Measurements from ENCODE around the gene DNM3. TPM values are rescaled to one million over a fixed set of nuclear protein-coding genes. Genes with fewer than 3 reads are reported as not detected.
A peak's percentile ranks its signal among the peaks of the same experiment; 100 is the strongest.

DNM3 gene
- total and polyA plus RNA-seq, 2 of the 8 experiments (the other 6 are each of a cell fraction or from before 2014, with no cell fraction given): 2.0 to 8.5 TPM

DNA sequence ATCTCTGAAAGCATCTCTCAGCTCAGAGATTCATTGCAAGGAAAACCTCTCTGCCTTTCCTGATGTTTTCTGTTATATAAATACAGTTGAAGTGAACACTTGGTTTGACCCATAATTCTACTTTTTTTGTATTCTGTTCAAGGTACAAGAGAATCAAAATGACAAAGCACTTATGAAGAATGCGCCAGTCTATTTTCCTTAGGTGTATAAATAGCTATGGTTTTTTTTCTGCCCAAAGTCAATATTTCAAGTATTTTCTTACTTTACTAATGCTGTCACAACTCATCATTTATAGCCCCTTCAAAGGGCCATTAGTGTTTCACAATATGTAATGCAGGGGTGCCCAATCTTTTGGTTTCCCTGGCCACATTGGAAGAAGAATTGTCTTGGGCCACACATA is 436.7 kb downstream of the DNM3 start:
- H3K56ac ChIP-seq (replicated peaks; ENCODE audit: insufficient read length, low read depth, low read length): no peak overlapping the region
- no peak overlapping the region for H2BK120ac ChIP-seq (replicated peaks; ENCODE audit: low read depth, low read length)
- FAIRE-seq (no peak), DNase-seq (ENCODE audit: low read depth in 1 of 2, low spot score in 2 of 2) (no peak)
- H3K23me2 ChIP-seq (ENCODE audit: low read depth, low read length): no peaks in the 10 kb centered on the region
- no peaks in the 10 kb centered on the region for H3K9me3 ChIP-seq (ENCODE audit: insufficient read depth in 2 of 2, low read depth in 1 of 2, low read length in 1 of 2)
- no peaks in the 10 kb centered on the region for H3K79me2 ChIP-seq (ENCODE audit: control insufficient read depth in 1 of 2, insufficient read depth in 2 of 2, low read length in 2 of 2)
- no peak overlapping the region for H3K23ac ChIP-seq (ENCODE audit: insufficient read length)
- no peaks in the 10 kb centered on the region for H3K27me3 ChIP-seq (replicated peaks in 1 of 4; ENCODE audit: control insufficient read depth in 3 of 4, extremely low read depth in 1 of 4, insufficient read depth in 3 of 4, low read length in 3 of 4)
- no peak overlapping the region for H3K9ac ChIP-seq (replicated peaks in 1 of 4; ENCODE audit: extremely low read depth in 1 of 4, low read depth in 3 of 4, low read length in 3 of 4)
- 86% methylated on average over 1 of the region's 1 CpG; no CpG with 5 or more reads in 1 of the 2 experiments for WGBS, 2 experiments (ENCODE audit: extremely low coverage in 1 of 2, insufficient coverage in 1 of 2, insufficient read length in 1 of 2, insufficient replicate concordance in 2 of 2, low coverage in 1 of 2, low lambda C conversion rate in 2 of 2, missing lambda C conversion rate in 1 of 2)
- no peak overlapping the region for H2BK20ac ChIP-seq (ENCODE audit: low read length)
- H4K20me1 ChIP-seq (replicated peaks in 1 of 2; ENCODE audit: control insufficient read depth in 1 of 2, insufficient read depth in 2 of 2, low read length in 2 of 2): no peaks in the 10 kb centered on the region
- H3K79me1 ChIP-seq (ENCODE audit: low read depth, low read length): no peaks in the 10 kb centered on the region
- no peak overlapping the region for H2BK12ac ChIP-seq (ENCODE audit: low read depth, low read length)
- H3K14ac ChIP-seq (ENCODE audit: insufficient read length): no peak overlapping the region
- H3K4me2 ChIP-seq (ENCODE audit: insufficient read depth in 1 of 2, low read depth in 2 of 2, low read length in 2 of 2): peak overlapping the region in 1 of 2 experiments; percentile 14; a peak in 2 of 4 replicates
- no peak overlapping the region for H3K27ac ChIP-seq (ENCODE audit: low read depth, low read length)
- peaks cover 0 to 17% (median 11%) of the 10 kb centered on the region in 4 experiments; a peak in 3 of 7 replicates for H3K4me1 ChIP-seq (replicated peaks in 1 of 4; ENCODE audit: control insufficient read depth in 3 of 4, insufficient read depth in 4 of 4, low read length in 3 of 4)
- H2BK15ac ChIP-seq (ENCODE audit: low read length): no peak overlapping the region
- H3K18ac ChIP-seq (ENCODE audit: extremely low read depth, low read length): no peak overlapping the region
- H2AK5ac ChIP-seq (ENCODE audit: low read depth, low read length): no peak overlapping the region
- no peak overlapping the region for H2BK5ac ChIP-seq (ENCODE audit: low read depth, low read length)
- no peak overlapping the region for H4K5ac ChIP-seq (ENCODE audit: insufficient read length, low read depth, low read length)
- no peak overlapping the region for H3K4ac ChIP-seq (replicated peaks; ENCODE audit: insufficient read length, low read depth, low read length)
- CTCF ChIA-PET (ENCODE audit: partially characterized antibody): interaction anchor here (1.0 kb wide), 1 partner anchor 21 kb away, joined by 3 read pairs; no protein-coding TSS in a partner anchor
- H3K4me3 ChIP-seq (ENCODE audit: extremely low read depth in 1 of 4, insufficient read depth in 2 of 4, low read depth in 3 of 4, low read length in 4 of 4): no peak overlapping the region; a peak in 1 of 8 replicates
- H2AFZ ChIP-seq (ENCODE audit: low read length): no peak overlapping the region
- no peaks in the 10 kb centered on the region for H3K36me3 ChIP-seq (ENCODE audit: control insufficient read depth in 2 of 4, insufficient read depth in 4 of 4, low read length in 3 of 4)
- no peak overlapping the region for H4K91ac ChIP-seq (replicated peaks; ENCODE audit: insufficient read length, low read length)
- no peak overlapping the region for H4K8ac ChIP-seq (ENCODE audit: extremely low read depth, insufficient read depth, low read length)
- POLR2A ChIA-PET (ENCODE audit: partially characterized antibody): interaction anchor here (0.8 to 1.0 kb wide), 2 partner anchors 24 to 122 kb away, joined by 3 read pairs; no protein-coding TSS in a partner anchor
- TF ChIP-seq, protein P1, sequence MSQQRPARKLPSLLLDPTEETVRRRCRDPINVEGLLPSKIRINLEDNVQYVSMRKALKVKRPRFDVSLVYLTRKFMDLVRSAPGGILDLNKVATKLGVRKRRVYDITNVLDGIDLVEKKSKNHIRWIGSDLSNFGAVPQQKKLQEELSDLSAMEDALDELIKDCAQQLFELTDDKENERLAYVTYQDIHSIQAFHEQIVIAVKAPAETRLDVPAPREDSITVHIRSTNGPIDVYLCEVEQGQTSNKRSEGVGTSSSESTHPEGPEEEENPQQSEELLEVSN (IDR thresholded peaks at IDR 0.05): no peak
- TF ChIP-seq POLR2A (IDR thresholded peaks at IDR 0.05; ENCODE audit: control extremely low read depth in 1 of 2, low read depth in 2 of 2, low read length in 2 of 2) (no peak), SP4 (IDR thresholded peaks at IDR 0.05; ENCODE audit: low read length) (no peak), PHF8 (conservative IDR thresholded peaks at IDR 0.05; ENCODE audit: low read depth, low read length) (no peak), TEAD4 (IDR thresholded peaks at IDR 0.05; ENCODE audit: low read depth, low read length) (no peak), RFX5 (IDR thresholded peaks at IDR 0.05; ENCODE audit: borderline replicate concordance, low read depth, low read length) (no peak), SAP30 (IDR thresholded peaks at IDR 0.05; ENCODE audit: insufficient read depth, insufficient replicate concordance, low read length) (no peak), RAD21 (IDR thresholded peaks at IDR 0.05 in 1 of 2, conservative IDR thresholded peaks at IDR 0.05 in 1 of 2; ENCODE audit: low read depth in 2 of 2, low read length in 2 of 2) (no peak), EP300 (IDR thresholded peaks at IDR 0.05; ENCODE audit: borderline replicate concordance in 1 of 2, low read depth in 2 of 2, low read length in 2 of 2) (no peak), FOSL1 (IDR thresholded peaks at IDR 0.05; ENCODE audit: insufficient read depth, low read depth, low read length) (no peak), CBX8 (IDR thresholded peaks at IDR 0.05; ENCODE audit: borderline replicate concordance, low read depth, low read length) (no peak)
- TF ChIP-seq, protein P2, sequence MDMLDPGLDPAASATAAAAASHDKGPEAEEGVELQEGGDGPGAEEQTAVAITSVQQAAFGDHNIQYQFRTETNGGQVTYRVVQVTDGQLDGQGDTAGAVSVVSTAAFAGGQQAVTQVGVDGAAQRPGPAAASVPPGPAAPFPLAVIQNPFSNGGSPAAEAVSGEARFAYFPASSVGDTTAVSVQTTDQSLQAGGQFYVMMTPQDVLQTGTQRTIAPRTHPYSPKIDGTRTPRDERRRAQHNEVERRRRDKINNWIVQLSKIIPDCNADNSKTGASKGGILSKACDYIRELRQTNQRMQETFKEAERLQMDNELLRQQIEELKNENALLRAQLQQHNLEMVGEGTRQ (IDR thresholded peaks at IDR 0.05; ENCODE audit: low read length): no peak

Measured in H1 (cell line).